IMR-90 (cell line): Measurements from ENCODE around the gene APOF. TPM values are rescaled to one million over a fixed set of nuclear protein-coding genes. Genes with fewer than 3 reads are reported as not detected.

Source experiments
- ATAC-seq: fragments of 200-7000 bp; cut with Tn5 transposase; 2 replicates; pipeline ENCODE4 v1.9.1; 2020; ENCODE audit warnings: low read depth, mild to moderate bottlenecking, moderate library complexity
- BruUV-seq: library from RNA; stranded (reverse); fragments of 400-500 nt; replicated peaks from 2 replicates; lab custom pipeline; 2021; lab: Mats Ljungman, UMichigan
- CTCF ChIA-PET: fragments of 300-600 bp; formaldehyde crosslinking; extraction: SDS; loops from one replicate; lab custom pipeline; 2021; ENCODE audit warnings: antibody characterized with exemption; lab: Yijun Ruan, JAX
- POLR2A ChIA-PET: fragments of 300-600 bp; sonication (Branson Sonifier 250); formaldehyde crosslinking; loops from one replicate; lab custom pipeline; 2022; ENCODE audit warnings: antibody characterized with exemption; ENCODE audit not compliant: unreplicated experiment; lab: Charles Lee
- DNase-seq: peaks from one replicate; pipeline ENCODE4 v3.0.0; 2013
- H2AFZ ChIP-seq: replicated peaks from 2 replicates; pipeline ENCODE3; 2013; ENCODE audit warnings: low read length, mild to moderate bottlenecking; ENCODE audit not compliant: poor library complexity
- H2AK5ac ChIP-seq: 2 replicates; pipeline ENCODE4 v1.6.1; 2013; ENCODE audit warnings: low read depth, low read length, inconsistent platforms
- H2AK9ac ChIP-seq: replicated peaks from 2 replicates; pipeline ENCODE3; 2013; ENCODE audit warnings: mild to moderate bottlenecking, low read depth, low read length, moderate library complexity; ENCODE audit not compliant: poor library complexity
- H2BK120ac ChIP-seq: 2 replicates; pipeline ENCODE4 v1.6.1; 2013; ENCODE audit warnings: low read depth, low read length, inconsistent platforms
- H2BK15ac ChIP-seq: 3 replicates; pipeline ENCODE4 v1.6.1; 2013; ENCODE audit warnings: low read depth, low read length, inconsistent platforms
- H2BK20ac ChIP-seq: 2 replicates; pipeline ENCODE4 v1.6.1; 2013; ENCODE audit warnings: low read depth, mild to moderate bottlenecking, inconsistent platforms, low read length, moderate library complexity
- H2BK5ac ChIP-seq: 2 replicates; pipeline ENCODE4 v1.6.1; 2013; ENCODE audit warnings: mild to moderate bottlenecking, low read depth, low read length, inconsistent platforms; ENCODE audit not compliant: poor library complexity, severe bottlenecking
- H3K14ac ChIP-seq: replicated peaks from 2 replicates; pipeline ENCODE4 v1.6.1; 2013; ENCODE audit warnings: low read depth, low read length, inconsistent platforms
- H3K18ac ChIP-seq: 2 replicates; pipeline ENCODE4 v1.6.1; 2013; ENCODE audit warnings: low read depth, low read length, control low read depth
- H3K23ac ChIP-seq: 2 replicates; pipeline ENCODE4 v1.6.1; 2013; ENCODE audit warnings: low read depth, low read length, inconsistent platforms
- H3K27ac ChIP-seq: 2 replicates; pipeline ENCODE4 v1.5.1; 2013; ENCODE audit warnings: mild to moderate bottlenecking, control low read depth, low read length; ENCODE audit not compliant: insufficient read depth
- H3K27me3 ChIP-seq: 2 replicates; pipeline ENCODE4 v1.6.1; 2013; ENCODE audit warnings: low read length; ENCODE audit not compliant: control insufficient read depth, insufficient read depth
- H3K36me3 ChIP-seq: 2 replicates; pipeline ENCODE4 v1.6.1; 2013; ENCODE audit warnings: low read length, mixed read lengths; ENCODE audit not compliant: control insufficient read depth, insufficient read depth
- H3K4ac ChIP-seq: 2 replicates; pipeline ENCODE4 v1.6.1; 2013; ENCODE audit warnings: low read depth, low read length, inconsistent platforms
- H3K4me1 ChIP-seq: 2 replicates; pipeline ENCODE4 v1.6.1; 2013; ENCODE audit warnings: low read length, mixed read lengths; ENCODE audit not compliant: control insufficient read depth, insufficient read depth
- H3K4me2 ChIP-seq: 2 replicates; pipeline ENCODE4 v1.6.1; 2013; ENCODE audit warnings: low read depth, mild to moderate bottlenecking, control low read depth, low read length, moderate library complexity
- H3K4me3 ChIP-seq: 2 replicates; pipeline ENCODE4 v1.5.1; 2013; ENCODE audit warnings: low read depth, mild to moderate bottlenecking, control low read depth, low read length, moderate library complexity; ENCODE audit not compliant: insufficient read depth
- H3K56ac ChIP-seq: 2 replicates; pipeline ENCODE4 v1.6.1; 2013; ENCODE audit warnings: low read length, inconsistent platforms; ENCODE audit not compliant: insufficient read depth; ENCODE audit errors: extremely low read depth
- H3K79me1 ChIP-seq, 2 experiments: 2 replicates each; pipeline ENCODE4 v1.6.1; 2013; ENCODE audit warnings: low read length in 2 of 2, inconsistent platforms in 1 of 2, low read depth in 1 of 2
- H3K9ac ChIP-seq: 2 replicates; pipeline ENCODE4 v1.6.1; 2013; ENCODE audit warnings: low read depth, low read length, control low read depth
- H3K9me1 ChIP-seq: 2 replicates; pipeline ENCODE4 v1.6.1; 2013; ENCODE audit warnings: low read length, inconsistent platforms; ENCODE audit not compliant: insufficient read depth
- H3K9me3 ChIP-seq: 2 replicates; pipeline ENCODE4 v1.6.1; 2013; ENCODE audit warnings: low read length; ENCODE audit not compliant: control insufficient read depth, insufficient read depth
- H4K20me1 ChIP-seq: 2 replicates; pipeline ENCODE4 v1.6.1; 2013; ENCODE audit warnings: low read length, inconsistent platforms; ENCODE audit not compliant: insufficient read depth
- H4K5ac ChIP-seq: 2 replicates; pipeline ENCODE4 v1.6.1; 2013; ENCODE audit warnings: mild to moderate bottlenecking, low read depth, low read length, control low read depth
- H4K8ac ChIP-seq, 2 experiments: 2 replicates each; pipeline ENCODE4 v1.6.1; 2013; ENCODE audit warnings: low read depth in 2 of 2, low read length in 2 of 2, control low read depth in 1 of 2, inconsistent platforms in 1 of 2
- H4K91ac ChIP-seq: 2 replicates; pipeline ENCODE4 v1.6.1; 2013; ENCODE audit warnings: low read depth, low read length, inconsistent platforms; ENCODE audit not compliant: insufficient read depth
- BHLHE40 ChIP-seq: fragments of 150-350 bp; IDR thresholded peaks from 2 replicates; pipeline ENCODE4 v1.6.1; 2016; ENCODE audit warnings: mild to moderate bottlenecking, low read depth, low read length
- CHD1 ChIP-seq: IDR thresholded peaks from 2 replicates; pipeline ENCODE4 v1.6.1; 2012; ENCODE audit warnings: low read depth, low read length, improper control_type of control experiment
- CTCF ChIP-seq: conservative IDR thresholded peaks from 2 replicates; pipeline ENCODE4 v1.5.1; 2012; ENCODE audit warnings: mild to moderate bottlenecking, low read depth, low read length, improper control_type of control experiment
- FOS ChIP-seq: fragments of 150-350 bp; IDR thresholded peaks from 2 replicates; pipeline ENCODE4 v1.6.1; 2016; ENCODE audit warnings: low read depth, low read length
- MAFK ChIP-seq: IDR thresholded peaks from 2 replicates; pipeline ENCODE4 v1.6.1; 2012; ENCODE audit warnings: low read depth, low read length, improper control_type of control experiment
- MXI1 ChIP-seq: IDR thresholded peaks from 2 replicates; pipeline ENCODE4 v1.6.1; 2012; ENCODE audit warnings: low read depth, mild to moderate bottlenecking, low read length, moderate library complexity, borderline replicate concordance
- POLR2A ChIP-seq: IDR thresholded peaks from 2 replicates; pipeline ENCODE4 v1.6.1; 2012; ENCODE audit warnings: mild to moderate bottlenecking, low read depth, low read length
- RFX5 ChIP-seq: IDR thresholded peaks from 2 replicates; pipeline ENCODE4 v1.8.0; 2012; ENCODE audit warnings: low read depth, mild to moderate bottlenecking, low read length, moderate library complexity
- WGBS, 2 experiments: methylation state at CpG; one replicate each; pipeline versions ENCODE4 v1.1.5 to v1.1.7; 2013; ENCODE audit warnings: missing lambda C conversion rate in 2 of 2; ENCODE audit not compliant: insufficient read length in 1 of 2; ENCODE audit errors: extremely low coverage in 2 of 2; 5-methylcytosine and 5-hydroxymethylcytosine counted together
- dilution Hi-C: fragments of 300-500 bp; cut with HindIII; formaldehyde crosslinking; loops from one replicate; pipeline ENCODE4 v1.14.3; 2018; ENCODE audit warnings: low sequenced_read_pairs; ENCODE audit not compliant: unreplicated experiment
- in situ Hi-C: fragments of 300-500 bp; cut with MboI; formaldehyde crosslinking; loops from 3 replicates; pipeline ENCODE4 v1.14.3; 2019; ENCODE audit warnings: low sequenced_read_pairs, inconsistent platforms, mixed read lengths
- intact Hi-C: fragments of 100-400 bp; cut with micrococcal nuclease; formaldehyde crosslinking; loops from 2 replicates; pipeline ENCODE4 v1.10.0; 2022
- polyA plus RNA-seq, 3 experiments: library from polyadenylated mRNA; depleted of rRNA; stranded (reverse); fragments of >200 nt; gene quantifications; 2 replicates each; pipeline ENCODE4 v1.2.3, GENCODE V29; 2012; ENCODE audit warnings: low replicate concordance in 1 of 3
- total RNA-seq: library from RNA; depleted of rRNA; stranded (reverse); fragments of >200 nt; gene quantifications from 2 replicates; pipeline ENCODE4 v1.2.3, GENCODE V29; 2012
- TF ChIP-seq, protein P1 (sequence below): fragments of 150-350 bp; IDR thresholded peaks from 2 replicates; pipeline ENCODE4 v1.6.1; 2016; ENCODE audit warnings: low read depth, mild to moderate bottlenecking, low read length, moderate library complexity, borderline replicate concordance

Gene APOF
- total and polyA plus RNA-seq, 2 of the 4 experiments (the other 2 are of a cell fraction), result not detected

DNA sequence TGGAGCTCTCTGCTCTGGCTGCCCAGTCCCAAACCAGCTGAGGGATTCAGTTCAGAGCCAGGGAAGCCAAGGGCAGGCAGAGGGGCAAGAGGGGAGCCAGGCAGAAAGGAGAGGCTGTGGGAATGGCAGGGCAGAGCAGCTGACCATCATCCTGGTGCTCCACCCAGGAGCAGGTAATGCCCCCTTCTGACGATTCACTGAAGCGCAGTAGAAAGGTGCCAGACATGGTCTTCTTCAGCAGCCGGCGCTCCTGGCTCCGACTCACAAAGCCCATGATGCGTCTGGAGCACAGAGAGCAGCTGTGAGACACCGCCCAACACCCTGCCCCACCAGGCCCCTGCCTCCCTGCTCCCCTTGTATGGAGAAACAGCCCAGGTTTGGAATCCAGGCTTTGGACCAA is 16.0 kb downstream of the APOF start:
- 80% methylated on average over 2 of the region's 7 CpGs; no CpG with 5 or more reads in 1 of the 2 experiments for WGBS, 2 experiments
- no peak overlapping the region for H2BK20ac ChIP-seq
- CTCF ChIA-PET, result no interaction called here
- H2BK5ac ChIP-seq, result no peak overlapping the region
- no TSS peak for BruUV-seq
- ATAC-seq (peak; percentile 29; the same call in 1 of the 2 replicates), DNase-seq (no peak)
- H2AFZ ChIP-seq, result no peak overlapping the region
- H4K8ac ChIP-seq, result no peak overlapping the region
- H3K4ac ChIP-seq, result no peak overlapping the region
- H3K18ac ChIP-seq, result no peak overlapping the region
- no peaks in the 10 kb centered on the region; the same call in 1 of the 2 replicates for H4K20me1 ChIP-seq
- peaks cover 0 to 9% of the 10 kb centered on the region in 2 experiments; a peak in 2 of 4 replicates for H3K79me1 ChIP-seq
- H2BK15ac ChIP-seq, result no peak overlapping the region
- H3K27me3 ChIP-seq, result no peaks in the 10 kb centered on the region
- H3K4me2 ChIP-seq, result no peak overlapping the region
- H4K5ac ChIP-seq, result no peak overlapping the region
- no peak overlapping the region for H3K4me3 ChIP-seq
- H2AK5ac ChIP-seq, result no peak overlapping the region
- no peak overlapping the region for H2AK9ac ChIP-seq
- dilution Hi-C loops (no loop called here), intact Hi-C loops (no loop called here), in situ Hi-C loops (no loop called here)
- H3K9me3 ChIP-seq, result no peaks in the 10 kb centered on the region
- H3K14ac ChIP-seq, result no peak overlapping the region
- H3K56ac ChIP-seq, result no peak overlapping the region
- H3K9me1 ChIP-seq, result peaks cover 5% of the 10 kb centered on the region; the same call in 1 of the 2 replicates
- POLR2A ChIA-PET, result no interaction called here
- H3K4me1 ChIP-seq, result no peaks in the 10 kb centered on the region
- no peak overlapping the region for H3K9ac ChIP-seq
- TF ChIP-seq FOS (no peak), MAFK (no peak), CHD1 (no peak), MXI1 (no peak), POLR2A (no peak), BHLHE40 (no peak), RFX5 (no peak), CTCF (no peak)
- TF ChIP-seq, protein P1, sequence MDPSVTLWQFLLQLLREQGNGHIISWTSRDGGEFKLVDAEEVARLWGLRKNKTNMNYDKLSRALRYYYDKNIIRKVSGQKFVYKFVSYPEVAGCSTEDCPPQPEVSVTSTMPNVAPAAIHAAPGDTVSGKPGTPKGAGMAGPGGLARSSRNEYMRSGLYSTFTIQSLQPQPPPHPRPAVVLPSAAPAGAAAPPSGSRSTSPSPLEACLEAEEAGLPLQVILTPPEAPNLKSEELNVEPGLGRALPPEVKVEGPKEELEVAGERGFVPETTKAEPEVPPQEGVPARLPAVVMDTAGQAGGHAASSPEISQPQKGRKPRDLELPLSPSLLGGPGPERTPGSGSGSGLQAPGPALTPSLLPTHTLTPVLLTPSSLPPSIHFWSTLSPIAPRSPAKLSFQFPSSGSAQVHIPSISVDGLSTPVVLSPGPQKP, result no peak
- no peak overlapping the region for H4K91ac ChIP-seq
- H2BK120ac ChIP-seq, result no peak overlapping the region
- no peak overlapping the region for H3K27ac ChIP-seq
- peaks cover 76% of the 10 kb centered on the region for H3K36me3 ChIP-seq
- H3K23ac ChIP-seq, result no peak overlapping the region
